ENCODE results near the gene PEAK1. TPM values are rescaled to one million over a fixed set of nuclear protein-coding genes. Genes with fewer than 3 reads are reported as not detected.

The PEAK1 gene
- polyA plus RNA-seq, 1 donor (not counting 4 experiments of a cell fraction or from before 2014, with no cell fraction given): 5.9 TPM

DNA sequence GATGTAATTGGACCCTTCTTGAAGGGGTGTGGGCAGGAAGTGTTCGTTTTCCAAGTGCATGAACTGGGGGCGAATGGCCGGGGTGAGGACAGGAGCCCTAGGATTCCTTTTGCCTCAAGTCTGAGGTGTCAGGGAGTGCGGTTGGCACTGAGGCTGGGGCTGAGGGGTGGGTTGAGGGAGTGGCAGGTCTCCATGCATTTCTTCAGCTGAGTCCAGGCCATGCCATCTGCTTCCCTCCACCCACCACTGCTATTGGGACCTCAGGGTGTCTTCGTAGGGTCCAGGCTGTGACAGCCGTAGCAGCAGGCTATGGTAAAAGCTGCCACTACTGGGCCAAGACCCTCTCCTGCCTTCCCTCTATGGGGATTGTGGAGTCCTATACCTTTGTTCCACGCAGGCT is 323.4 kb downstream of the PEAK1 start:
- no peak overlapping the region for H3K27ac ChIP-seq (ENCODE audit: control insufficient read depth, insufficient read depth, low read length)
- H3K4me1 ChIP-seq (ENCODE audit: control insufficient read depth, extremely low read depth, insufficient read depth, low read length): no peaks in the 10 kb centered on the region
- TF ChIP-seq, protein P1, sequence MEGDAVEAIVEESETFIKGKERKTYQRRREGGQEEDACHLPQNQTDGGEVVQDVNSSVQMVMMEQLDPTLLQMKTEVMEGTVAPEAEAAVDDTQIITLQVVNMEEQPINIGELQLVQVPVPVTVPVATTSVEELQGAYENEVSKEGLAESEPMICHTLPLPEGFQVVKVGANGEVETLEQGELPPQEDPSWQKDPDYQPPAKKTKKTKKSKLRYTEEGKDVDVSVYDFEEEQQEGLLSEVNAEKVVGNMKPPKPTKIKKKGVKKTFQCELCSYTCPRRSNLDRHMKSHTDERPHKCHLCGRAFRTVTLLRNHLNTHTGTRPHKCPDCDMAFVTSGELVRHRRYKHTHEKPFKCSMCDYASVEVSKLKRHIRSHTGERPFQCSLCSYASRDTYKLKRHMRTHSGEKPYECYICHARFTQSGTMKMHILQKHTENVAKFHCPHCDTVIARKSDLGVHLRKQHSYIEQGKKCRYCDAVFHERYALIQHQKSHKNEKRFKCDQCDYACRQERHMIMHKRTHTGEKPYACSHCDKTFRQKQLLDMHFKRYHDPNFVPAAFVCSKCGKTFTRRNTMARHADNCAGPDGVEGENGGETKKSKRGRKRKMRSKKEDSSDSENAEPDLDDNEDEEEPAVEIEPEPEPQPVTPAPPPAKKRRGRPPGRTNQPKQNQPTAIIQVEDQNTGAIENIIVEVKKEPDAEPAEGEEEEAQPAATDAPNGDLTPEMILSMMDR (optimal IDR thresholded peaks at IDR 0.05 in 1 of 3, IDR thresholded peaks at IDR 0.05 in 1 of 3, conservative IDR thresholded peaks at IDR 0.05 in 1 of 3; ENCODE audit: extremely low read depth in 1 of 3, insufficient read depth in 2 of 3, low read length in 3 of 3): no peak
- TF ChIP-seq EZH2 (IDR thresholded peaks at IDR 0.05; ENCODE audit: low read length): no peak
- DNase-seq (ENCODE audit: low read depth, low spot score) (no peak), FAIRE-seq (no peak)
- H3K27me3 ChIP-seq (ENCODE audit: control insufficient read depth, extremely low read depth, insufficient read depth, low read length): peaks cover 3% of the 10 kb centered on the region
- no peak overlapping the region for H3K4me2 ChIP-seq (ENCODE audit: control insufficient read depth, extremely low read depth, insufficient read depth, low read depth, low read length)
- H3K36me3 ChIP-seq (ENCODE audit: control insufficient read depth in 2 of 2, extremely low read depth in 1 of 2, insufficient read depth in 2 of 2, low read length in 2 of 2): no peaks in the 10 kb centered on the region
- H3K4me3 ChIP-seq (ENCODE audit: control insufficient read depth in 2 of 3, extremely low read depth in 1 of 3, insufficient read depth in 2 of 3, low read depth in 1 of 3, low read length in 3 of 3): no peak overlapping the region
- H4K20me1 ChIP-seq (ENCODE audit: control insufficient read depth, extremely low read depth, insufficient read depth, low read length): no peaks in the 10 kb centered on the region
- H2AFZ ChIP-seq (ENCODE audit: control insufficient read depth, low read length): no peak overlapping the region
- H3K9me1 ChIP-seq (ENCODE audit: control insufficient read depth, extremely low read depth, insufficient read depth, low read length): no peaks in the 10 kb centered on the region
- H3K79me2 ChIP-seq (ENCODE audit: control insufficient read depth, insufficient read depth, low read length): no peaks in the 10 kb centered on the region
- no peaks in the 10 kb centered on the region for H3K9me3 ChIP-seq (ENCODE audit: control insufficient read depth, low read depth, low read length)
- dilution Hi-C loops (cut with MboI; ENCODE audit: extremely low pct_ligation_motif_present, low sequenced_read_pairs): no loop called here
- H3K9ac ChIP-seq (ENCODE audit: control insufficient read depth, extremely low read depth, insufficient read depth, low read length): no peak overlapping the region

GRCh38 chr15:77096138-77096537 is 323.8 kb downstream of the PEAK1 start:
- DNase-seq (ENCODE audit: low read depth, low spot score): no peak
- no peak for FAIRE-seq
- dilution Hi-C loops (cut with MboI; ENCODE audit: extremely low pct_ligation_motif_present, low sequenced_read_pairs): no loop called here

More at GRCh38 chr15:77096138-77096537, 323.8 kb downstream of the PEAK1 start:
- H3K36me3 ChIP-seq (ENCODE audit: control insufficient read depth in 2 of 2, extremely low read depth in 1 of 2, insufficient read depth in 2 of 2, low read length in 2 of 2): no peaks in the 10 kb centered on the region
- H3K4me1 ChIP-seq (ENCODE audit: control insufficient read depth, extremely low read depth, insufficient read depth, low read length): no peaks in the 10 kb centered on the region
- H3K27ac ChIP-seq (ENCODE audit: control insufficient read depth, insufficient read depth, low read length): no peak overlapping the region
- H3K9me1 ChIP-seq (ENCODE audit: control insufficient read depth, extremely low read depth, insufficient read depth, low read length): no peaks in the 10 kb centered on the region
- no peak overlapping the region for H3K9ac ChIP-seq (ENCODE audit: control insufficient read depth, extremely low read depth, insufficient read depth, low read length)
- no peak overlapping the region for H3K4me3 ChIP-seq (ENCODE audit: control insufficient read depth in 2 of 3, extremely low read depth in 1 of 3, insufficient read depth in 2 of 3, low read depth in 1 of 3, low read length in 3 of 3)
- H4K20me1 ChIP-seq (ENCODE audit: control insufficient read depth, extremely low read depth, insufficient read depth, low read length): no peaks in the 10 kb centered on the region
- no peaks in the 10 kb centered on the region for H3K27me3 ChIP-seq (ENCODE audit: control insufficient read depth, extremely low read depth, insufficient read depth, low read length)
- no peak for TF ChIP-seq EZH2 (IDR thresholded peaks at IDR 0.05; ENCODE audit: low read length)
- TF ChIP-seq, protein P1 (optimal IDR thresholded peaks at IDR 0.05 in 1 of 3, IDR thresholded peaks at IDR 0.05 in 1 of 3, conservative IDR thresholded peaks at IDR 0.05 in 1 of 3; ENCODE audit: extremely low read depth in 1 of 3, insufficient read depth in 2 of 3, low read length in 3 of 3): no peak
- no peak overlapping the region for H2AFZ ChIP-seq (ENCODE audit: control insufficient read depth, low read length)
- H3K79me2 ChIP-seq (ENCODE audit: control insufficient read depth, insufficient read depth, low read length): no peaks in the 10 kb centered on the region
- H3K4me2 ChIP-seq (ENCODE audit: control insufficient read depth, extremely low read depth, insufficient read depth, low read depth, low read length): no peak overlapping the region
- H3K9me3 ChIP-seq (ENCODE audit: control insufficient read depth, low read depth, low read length): no peaks in the 10 kb centered on the region

Measured in keratinocyte (primary cell).